ENCODE results near the gene EXTL2.
"Not testable (repeated sequence)": the region's sequence is repeated elsewhere in the genome, so short reads cannot be mapped to it uniquely, and the experiment has no call there.

The EXTL2 gene

DNA sequence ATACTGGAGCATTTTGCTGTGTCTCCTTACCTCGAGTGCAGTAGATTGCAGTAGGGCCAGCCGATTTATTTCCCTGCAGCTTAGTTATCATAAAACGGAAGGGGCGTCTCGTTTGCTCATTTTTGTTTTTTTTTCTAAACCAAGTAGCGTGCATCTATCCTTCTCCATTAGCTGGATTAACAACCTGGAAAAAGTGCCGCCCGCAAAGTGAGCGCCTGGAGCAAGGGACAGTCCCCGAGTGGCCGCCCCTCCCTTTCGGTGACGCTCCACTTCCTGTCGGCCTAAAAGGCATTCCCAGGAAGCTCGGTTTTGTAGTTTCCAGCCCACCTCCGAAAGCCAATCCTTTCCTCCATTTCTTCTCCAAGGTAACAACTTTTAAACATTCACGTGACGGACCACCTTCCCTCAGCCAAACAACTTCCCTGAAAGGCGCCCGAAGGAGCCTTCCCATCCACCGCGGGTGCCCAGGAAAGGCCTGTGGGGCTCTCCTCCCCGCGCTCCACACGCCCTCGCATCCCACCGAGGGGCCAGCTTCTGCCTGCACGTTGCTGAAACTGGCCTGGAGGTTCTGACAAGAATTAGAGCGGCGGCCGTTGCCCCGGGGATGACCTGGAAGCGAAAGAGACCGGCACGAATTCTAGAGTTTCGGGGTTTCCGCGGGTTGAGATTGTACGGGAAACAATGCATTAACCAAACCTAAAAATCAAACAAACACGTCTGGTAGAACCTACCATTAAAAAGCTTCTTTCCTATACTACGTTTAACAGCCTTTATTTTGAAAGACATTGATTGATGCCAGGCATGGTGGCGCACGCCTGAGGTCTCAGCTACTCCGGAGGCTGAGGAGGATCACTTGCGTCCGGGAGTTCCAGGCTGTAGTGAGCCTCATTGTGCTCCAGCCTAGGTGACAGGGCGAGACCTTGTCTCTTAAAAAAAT lies at the start of gene EXTL2:
TSS of gene EXTL2 (minus strand) at position 240 of the 937 bp plus-strand sequence. CDS start 6,085 bp downstream, outside the sequence.
- Histone ChIP-seq H3K36me3 (ENCODE audit: control insufficient read depth in 5 of 5, insufficient read depth in 5 of 5, low read length in 5 of 5) (peaks cover 5 to 8% (median 5%) of the 10 kb centered on the region in 5 donors), H3K4me1 (ENCODE audit: control insufficient read depth in 5 of 5, insufficient read depth in 5 of 5, low read length in 5 of 5) (peaks cover 0 to 34% (median 23%) of the 10 kb centered on the region in 5 donors), H3K4me3 (ENCODE audit: low read depth in 1 of 5, low read length in 5 of 5) (peak within 1 kb of the TSS; percentile 87 to 97 (median 91)), H3K27ac (ENCODE audit: low read depth, low read length) (peak within 1 kb of the TSS; percentile 97), H3K27me3 (ENCODE audit: control insufficient read depth in 5 of 5, insufficient read depth in 4 of 5, low read length in 5 of 5) (no peaks in the 10 kb centered on the region), H3K9ac (ENCODE audit: low read length in 5 of 5) (peak within 1 kb of the TSS; percentile 82 to 100 (median 98)), H3K9me3 (ENCODE audit: control insufficient read depth in 5 of 5, low read length in 5 of 5) (peaks cover 0 to 4% (median 4%) of the 10 kb centered on the region in 5 donors)

- Histone ChIP-seq H3K27ac (ENCODE audit: low read depth, low read length) (no peak overlapping the region), H3K4me3 (ENCODE audit: low read depth in 1 of 5, low read length in 5 of 5) (no peak overlapping the region), H3K9me3 (ENCODE audit: control insufficient read depth in 5 of 5, low read length in 5 of 5) (no peaks in the 10 kb centered on the region), H3K36me3 (ENCODE audit: control insufficient read depth in 5 of 5, insufficient read depth in 5 of 5, low read length in 5 of 5) (peaks cover 4 to 21% (median 6%) of the 10 kb centered on the region in 5 donors), H3K27me3 (ENCODE audit: control insufficient read depth in 5 of 5, insufficient read depth in 4 of 5, low read length in 5 of 5) (no peaks in the 10 kb centered on the region), H3K9ac (ENCODE audit: low read length in 5 of 5) (no peak overlapping the region), H3K4me1 (ENCODE audit: control insufficient read depth in 5 of 5, insufficient read depth in 5 of 5, low read length in 5 of 5) (peaks cover 0 to 7% (median 0%) of the 10 kb centered on the region in 5 donors)
Observed at GRCh38 chr1:100943533-100943932, 48.9 kb upstream of the EXTL2 start.

DNA sequence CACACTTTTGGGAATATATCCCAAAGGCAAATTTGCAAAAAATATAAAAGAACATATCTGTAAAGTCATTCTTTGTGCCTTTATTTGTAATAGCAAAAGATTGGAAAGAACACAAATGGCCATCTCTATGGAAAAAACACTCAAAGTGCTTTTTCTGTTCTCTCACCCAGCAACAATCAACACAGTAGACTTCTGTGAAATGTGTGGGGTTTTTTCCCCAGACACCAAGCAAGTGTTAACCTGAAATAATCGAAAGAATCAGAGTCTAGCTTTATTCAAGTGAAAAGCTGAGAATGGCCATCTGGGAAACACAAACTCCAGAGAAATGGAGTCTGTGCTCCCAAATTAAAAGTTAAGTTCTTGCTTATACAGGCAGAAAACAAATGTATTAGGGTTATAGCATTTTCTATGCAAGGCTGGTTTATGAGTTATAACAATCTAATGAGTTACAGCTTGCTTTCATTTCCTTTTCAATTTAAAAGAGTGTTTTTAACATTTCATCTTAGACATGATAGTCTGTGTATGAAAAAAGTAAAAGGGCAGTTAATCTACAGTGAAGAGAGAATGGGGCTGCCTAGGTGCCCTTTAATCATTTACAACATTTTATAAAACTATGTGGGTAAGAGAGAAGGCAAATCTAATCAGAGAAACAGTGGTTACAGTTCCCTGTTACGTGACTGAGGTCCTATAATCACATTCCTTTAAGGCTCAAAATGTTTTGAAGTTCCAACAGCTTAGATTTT lies 47.8 kb upstream of the EXTL2 start:
- Histone ChIP-seq H3K4me1 (ENCODE audit: control insufficient read depth in 5 of 5, insufficient read depth in 5 of 5, low read length in 5 of 5) (peaks cover 0 to 7% (median 0%) of the 10 kb centered on the region in 5 donors), H3K36me3 (ENCODE audit: control insufficient read depth in 5 of 5, insufficient read depth in 5 of 5, low read length in 5 of 5) (peaks cover 7 to 24% (median 13%) of the 10 kb centered on the region in 5 donors), H3K27me3 (ENCODE audit: control insufficient read depth in 5 of 5, insufficient read depth in 4 of 5, low read length in 5 of 5) (no peaks in the 10 kb centered on the region), H3K27ac (ENCODE audit: low read depth, low read length) (no peak overlapping the region), H3K4me3 (ENCODE audit: low read depth in 1 of 5, low read length in 5 of 5) (no peak overlapping the region), H3K9me3 (ENCODE audit: control insufficient read depth in 5 of 5, low read length in 5 of 5) (no peaks in the 10 kb centered on the region), H3K9ac (ENCODE audit: low read length in 5 of 5) (no peak overlapping the region)

- H3K36me3 ChIP-seq (ENCODE audit: control insufficient read depth in 5 of 5, insufficient read depth in 5 of 5, low read length in 5 of 5) = peaks cover 7 to 24% (median 20%) of the 10 kb centered on the region in 5 donors
- no peak overlapping the region for H3K27ac ChIP-seq (ENCODE audit: low read depth, low read length)
- no peaks in the 10 kb centered on the region for H3K9me3 ChIP-seq (ENCODE audit: control insufficient read depth in 5 of 5, low read length in 5 of 5)
- no peak overlapping the region for H3K4me3 ChIP-seq (ENCODE audit: low read depth in 1 of 5, low read length in 5 of 5)
- peaks cover 0 to 7% (median 0%) of the 10 kb centered on the region in 5 donors for H3K4me1 ChIP-seq (ENCODE audit: control insufficient read depth in 5 of 5, insufficient read depth in 5 of 5, low read length in 5 of 5)
- H3K27me3 ChIP-seq (ENCODE audit: control insufficient read depth in 5 of 5, insufficient read depth in 4 of 5, low read length in 5 of 5) = no peaks in the 10 kb centered on the region
- no peak overlapping the region for H3K9ac ChIP-seq (ENCODE audit: low read length in 5 of 5)
Observed at GRCh38 chr1:100941580-100942216, 47.1 kb upstream of the EXTL2 start.

DNA sequence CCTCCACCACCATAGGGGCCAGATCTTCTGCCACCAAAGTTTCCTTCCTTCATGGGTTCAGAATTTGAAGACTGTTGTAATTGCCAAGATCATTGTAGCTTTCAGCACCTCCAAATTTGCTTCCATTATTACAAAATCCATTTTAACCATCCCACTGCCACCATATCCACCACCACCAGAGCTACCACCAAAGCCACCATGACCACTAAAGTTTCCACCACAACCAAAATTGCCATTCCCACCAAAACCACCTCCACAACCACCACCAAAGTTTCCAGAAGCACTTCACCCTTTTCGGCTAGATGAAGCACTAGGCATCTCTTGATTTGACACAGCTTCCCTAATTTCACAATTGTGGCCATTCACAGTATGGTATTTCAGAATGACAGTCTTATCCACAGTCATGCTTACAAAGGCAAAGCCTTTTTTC lies 46.5 kb upstream of the EXTL2 start:
- Histone ChIP-seq H3K9me3 (ENCODE audit: control insufficient read depth in 5 of 5, low read length in 5 of 5) (no peaks in the 10 kb centered on the region), H3K27me3 (ENCODE audit: control insufficient read depth in 5 of 5, insufficient read depth in 4 of 5, low read length in 5 of 5) (no peaks in the 10 kb centered on the region), H3K4me3 (ENCODE audit: low read depth in 1 of 5, low read length in 5 of 5) (no peak overlapping the region), H3K36me3 (ENCODE audit: control insufficient read depth in 5 of 5, insufficient read depth in 5 of 5, low read length in 5 of 5) (peaks cover 7 to 24% (median 20%) of the 10 kb centered on the region in 5 donors), H3K9ac (ENCODE audit: low read length in 5 of 5) (no peak overlapping the region), H3K4me1 (ENCODE audit: control insufficient read depth in 5 of 5, insufficient read depth in 5 of 5, low read length in 5 of 5) (peaks cover 0 to 7% (median 0%) of the 10 kb centered on the region in 5 donors), H3K27ac (ENCODE audit: low read depth, low read length) (no peak overlapping the region)

- H3K4me3 ChIP-seq (ENCODE audit: low read depth in 1 of 5, low read length in 5 of 5) = no peak overlapping the region
- H3K27ac ChIP-seq (ENCODE audit: low read depth, low read length) = no peak overlapping the region
- no peaks in the 10 kb centered on the region for H3K9me3 ChIP-seq (ENCODE audit: control insufficient read depth in 5 of 5, low read length in 5 of 5)
- H3K4me1 ChIP-seq (ENCODE audit: control insufficient read depth in 5 of 5, insufficient read depth in 5 of 5, low read length in 5 of 5) = no peaks in the 10 kb centered on the region
- H3K27me3 ChIP-seq (ENCODE audit: control insufficient read depth in 5 of 5, insufficient read depth in 4 of 5, low read length in 5 of 5) = no peaks in the 10 kb centered on the region
- no peak overlapping the region for H3K9ac ChIP-seq (ENCODE audit: low read length in 5 of 5)
- peaks cover 5 to 24% (median 17%) of the 10 kb centered on the region in 5 donors for H3K36me3 ChIP-seq (ENCODE audit: control insufficient read depth in 5 of 5, insufficient read depth in 5 of 5, low read length in 5 of 5)
Observed at GRCh38 chr1:100936194-100936967, 41.7 kb upstream of the EXTL2 start.

- not testable (repeated sequence) for H3K27me3 ChIP-seq (ENCODE audit: control insufficient read depth in 5 of 5, insufficient read depth in 4 of 5, low read length in 5 of 5); H3K9ac ChIP-seq (ENCODE audit: low read length in 5 of 5); H3K4me1 ChIP-seq (ENCODE audit: control insufficient read depth in 5 of 5, insufficient read depth in 5 of 5, low read length in 5 of 5); H3K4me3 ChIP-seq (ENCODE audit: low read depth in 1 of 5, low read length in 5 of 5); H3K27ac ChIP-seq (ENCODE audit: low read depth, low read length); H3K9me3 ChIP-seq (ENCODE audit: control insufficient read depth in 5 of 5, low read length in 5 of 5)
- peaks cover 3 to 24% (median 6%) of the 10 kb centered on the region in 5 donors for H3K36me3 ChIP-seq (ENCODE audit: control insufficient read depth in 5 of 5, insufficient read depth in 5 of 5, low read length in 5 of 5)
Observed at GRCh38 chr1:100933555-100933954, 38.9 kb upstream of the EXTL2 start.

DNA sequence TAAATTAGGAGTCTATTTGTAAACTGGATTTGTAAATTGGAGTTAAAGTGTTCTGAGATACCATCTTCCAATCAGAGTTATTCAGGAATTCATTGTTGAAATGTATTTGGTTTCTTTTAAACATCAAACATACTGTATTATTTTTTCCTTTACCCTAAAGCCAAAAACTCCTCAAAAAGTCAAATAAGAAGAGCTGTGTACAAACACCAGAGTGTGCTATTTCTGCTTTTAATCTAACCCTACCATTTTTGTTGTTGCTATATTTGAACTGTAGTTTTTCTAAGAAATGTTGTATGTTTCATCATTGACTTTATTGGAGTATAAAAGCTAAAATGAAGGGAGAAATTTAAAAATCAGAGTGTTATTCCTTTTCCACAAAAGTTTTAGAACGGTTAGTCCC lies 37.1 kb upstream of the EXTL2 start:
- Histone ChIP-seq H3K36me3 (ENCODE audit: control insufficient read depth in 5 of 5, insufficient read depth in 5 of 5, low read length in 5 of 5) (peaks cover 0 to 10% (median 6%) of the 10 kb centered on the region in 5 donors), H3K4me1 (ENCODE audit: control insufficient read depth in 5 of 5, insufficient read depth in 5 of 5, low read length in 5 of 5) (no peaks in the 10 kb centered on the region), H3K4me3 (ENCODE audit: low read depth in 1 of 5, low read length in 5 of 5) (no peak overlapping the region), H3K9me3 (ENCODE audit: control insufficient read depth in 5 of 5, low read length in 5 of 5) (no peaks in the 10 kb centered on the region), H3K9ac (ENCODE audit: low read length in 5 of 5) (no peak overlapping the region), H3K27me3 (ENCODE audit: control insufficient read depth in 5 of 5, insufficient read depth in 4 of 5, low read length in 5 of 5) (no peaks in the 10 kb centered on the region), H3K27ac (ENCODE audit: low read depth, low read length) (no peak overlapping the region)

- H3K27ac ChIP-seq (ENCODE audit: low read depth, low read length) = no peak overlapping the region
- no peak overlapping the region for H3K9ac ChIP-seq (ENCODE audit: low read length in 5 of 5)
- peaks cover 3 to 19% (median 10%) of the 10 kb centered on the region in 5 donors for H3K36me3 ChIP-seq (ENCODE audit: control insufficient read depth in 5 of 5, insufficient read depth in 5 of 5, low read length in 5 of 5)
- no peaks in the 10 kb centered on the region for H3K4me1 ChIP-seq (ENCODE audit: control insufficient read depth in 5 of 5, insufficient read depth in 5 of 5, low read length in 5 of 5)
- H3K9me3 ChIP-seq (ENCODE audit: control insufficient read depth in 5 of 5, low read length in 5 of 5) = no peaks in the 10 kb centered on the region
- H3K4me3 ChIP-seq (ENCODE audit: low read depth in 1 of 5, low read length in 5 of 5) = no peak overlapping the region
- no peaks in the 10 kb centered on the region for H3K27me3 ChIP-seq (ENCODE audit: control insufficient read depth in 5 of 5, insufficient read depth in 4 of 5, low read length in 5 of 5)
Observed at GRCh38 chr1:100930494-100930893, 35.9 kb upstream of the EXTL2 start.

Data from subcutaneous abdominal adipose tissue (tissue), 5 donors.